GM12872 (cell line): Measurements from ENCODE around the gene SYT1.

Experiments
- CTCF ChIP-seq: IDR thresholded peaks from 3 replicates; pipeline ENCODE4 v1.5.1; 2011; ENCODE audit warnings: low read depth, mild to moderate bottlenecking, low read length, moderate library complexity; ENCODE audit not compliant: insufficient read depth

SYT1 gene

GRCh38 chr12:79227091-79227490, 362.5 kb downstream of the SYT1 start:
- no peak for TF ChIP-seq CTCF

GRCh38 chr12:79227646-79228045, 363.1 kb downstream of the SYT1 start:
- no peak for TF ChIP-seq CTCF

GRCh38 chr12:79233341-79233781, 368.8 kb downstream of the SYT1 start:
- no peak for TF ChIP-seq CTCF

- no peak for TF ChIP-seq CTCF
Observed at GRCh38 chr12:79236920-79237319, 372.3 kb downstream of the SYT1 start.

GRCh38 chr12:79238246-79238645, 373.7 kb downstream of the SYT1 start:
- no peak for TF ChIP-seq CTCF

- no peak for TF ChIP-seq CTCF
Observed at GRCh38 chr12:79247494-79247893, 382.9 kb downstream of the SYT1 start.

GRCh38 chr12:79250186-79250585, 385.6 kb downstream of the SYT1 start:
- TF ChIP-seq CTCF, result no peak
